NCI-H187 treated with DMSO at 0.1 percent for 48 hours (cell line): ENCODE measurements around the gene HBZ.
"Not testable (repeated sequence)": the region's sequence is repeated elsewhere in the genome, so short reads cannot be mapped to it uniquely, and the experiment has no call there.

Source experiments
- DNase-seq: peaks from one replicate; lab custom pipeline; 2025; lab: John Stamatoyannopoulos, UW

HBZ gene

DNA sequence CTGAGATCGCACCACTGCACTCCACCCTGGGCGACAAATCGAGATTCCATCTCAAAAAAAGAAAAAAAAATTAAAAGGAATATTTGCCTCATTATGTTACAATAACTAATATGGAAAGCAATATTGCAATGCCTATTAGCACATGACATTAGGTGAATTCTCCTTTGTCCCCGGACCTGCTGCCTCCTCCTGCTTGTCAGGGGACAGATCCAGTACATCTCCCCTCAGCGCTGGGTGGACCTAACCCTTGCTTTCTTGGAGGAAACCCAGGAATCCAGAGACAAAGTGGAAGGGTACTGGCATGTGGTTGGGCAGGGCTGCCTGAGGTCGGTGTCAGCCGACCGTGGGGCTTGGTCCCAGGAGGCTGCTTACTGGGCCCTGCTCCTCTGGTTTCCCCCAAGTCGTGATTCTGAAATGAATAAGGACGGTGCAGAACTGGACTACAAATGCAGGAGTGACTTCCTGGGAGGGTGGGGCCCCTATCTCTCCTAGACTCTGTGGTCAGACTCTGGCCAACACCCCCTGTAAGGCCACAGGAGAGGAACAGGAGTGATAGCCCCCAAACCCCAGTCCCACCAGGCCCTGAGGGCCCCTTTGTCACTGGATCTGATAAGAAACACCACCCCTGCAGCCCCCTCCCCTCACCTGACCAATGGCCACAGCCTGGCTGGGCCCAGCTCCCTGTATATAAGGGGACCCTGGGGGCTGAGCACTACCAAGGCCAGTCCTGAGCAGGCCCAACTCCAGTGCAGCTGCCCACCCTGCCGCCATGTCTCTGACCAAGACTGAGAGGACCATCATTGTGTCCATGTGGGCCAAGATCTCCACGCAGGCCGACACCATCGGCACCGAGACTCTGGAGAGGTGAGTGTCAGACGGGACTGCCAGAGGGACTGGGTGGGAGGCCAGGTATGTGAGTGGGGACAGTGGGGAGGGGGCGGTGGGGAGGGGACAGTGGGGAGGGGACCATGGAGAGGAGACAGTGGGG lies at the start of gene HBZ:
Gene HBZ, plus strand, starts transcription at position 504 of the 988 bp plus-strand sequence. Its CDS starts 266 bp downstream, at position 770.
- DNase-seq, result no peak

DNA sequence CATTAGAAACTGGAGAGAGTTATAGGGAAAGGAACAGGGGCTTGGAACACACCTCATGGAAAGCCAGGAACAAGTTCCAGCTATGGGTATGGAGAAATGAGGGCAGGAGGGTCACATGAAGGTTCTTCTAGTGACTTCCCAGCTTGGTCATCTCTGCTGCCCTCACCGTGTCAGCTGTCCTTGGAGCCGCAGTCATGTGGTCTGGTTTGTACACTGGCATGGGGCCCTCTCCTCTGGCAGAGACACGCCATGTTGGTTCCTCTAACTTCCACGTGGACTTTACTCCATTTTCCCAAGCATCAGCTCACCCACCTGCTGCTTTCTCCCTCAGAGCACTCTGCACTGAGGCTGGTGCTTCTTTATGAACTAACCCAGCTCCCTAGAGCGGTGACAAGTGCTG lies 48.1 kb upstream of the HBZ start:
- DNase-seq, result no peak

DNA sequence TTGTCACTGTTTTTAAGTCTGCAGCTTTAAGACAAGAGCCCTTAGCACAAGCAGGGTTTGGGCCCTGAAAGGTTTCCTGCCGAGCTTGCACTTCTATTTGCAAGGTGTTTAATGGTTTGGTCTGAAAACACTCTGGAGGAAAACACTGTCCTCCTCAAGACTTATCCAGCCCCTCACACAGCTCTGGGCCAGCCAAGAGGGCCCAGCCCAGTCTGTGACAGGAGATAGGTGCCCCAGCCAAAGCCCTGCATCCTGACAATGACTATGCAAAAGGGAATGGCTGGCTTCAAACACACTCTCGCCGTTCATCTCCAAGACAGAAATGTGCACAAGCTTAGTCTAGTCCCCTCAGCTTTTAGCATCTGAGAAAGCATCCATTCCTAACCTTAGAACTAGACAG lies 47.5 kb upstream of the HBZ start:
- no peak for DNase-seq

DNA sequence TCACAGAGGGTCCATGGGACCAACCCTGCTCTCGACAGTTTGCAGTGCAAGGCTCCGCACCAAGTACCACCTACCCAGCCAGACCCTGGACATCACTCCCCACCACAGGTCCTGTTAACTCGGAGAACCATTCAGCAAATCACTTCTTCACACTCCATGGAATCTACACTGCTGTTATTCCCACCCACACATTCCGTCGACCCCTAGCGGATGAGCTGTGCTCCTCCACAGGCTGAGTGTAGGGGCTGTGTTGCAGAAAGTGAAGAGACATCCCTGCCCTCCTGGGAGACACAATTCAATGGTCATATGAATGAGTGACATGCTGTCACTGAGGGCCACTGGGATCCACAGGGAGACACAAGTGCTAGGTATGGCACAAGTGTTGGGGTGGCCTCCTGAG lies 46.9 kb upstream of the HBZ start:
- no peak for DNase-seq

DNA sequence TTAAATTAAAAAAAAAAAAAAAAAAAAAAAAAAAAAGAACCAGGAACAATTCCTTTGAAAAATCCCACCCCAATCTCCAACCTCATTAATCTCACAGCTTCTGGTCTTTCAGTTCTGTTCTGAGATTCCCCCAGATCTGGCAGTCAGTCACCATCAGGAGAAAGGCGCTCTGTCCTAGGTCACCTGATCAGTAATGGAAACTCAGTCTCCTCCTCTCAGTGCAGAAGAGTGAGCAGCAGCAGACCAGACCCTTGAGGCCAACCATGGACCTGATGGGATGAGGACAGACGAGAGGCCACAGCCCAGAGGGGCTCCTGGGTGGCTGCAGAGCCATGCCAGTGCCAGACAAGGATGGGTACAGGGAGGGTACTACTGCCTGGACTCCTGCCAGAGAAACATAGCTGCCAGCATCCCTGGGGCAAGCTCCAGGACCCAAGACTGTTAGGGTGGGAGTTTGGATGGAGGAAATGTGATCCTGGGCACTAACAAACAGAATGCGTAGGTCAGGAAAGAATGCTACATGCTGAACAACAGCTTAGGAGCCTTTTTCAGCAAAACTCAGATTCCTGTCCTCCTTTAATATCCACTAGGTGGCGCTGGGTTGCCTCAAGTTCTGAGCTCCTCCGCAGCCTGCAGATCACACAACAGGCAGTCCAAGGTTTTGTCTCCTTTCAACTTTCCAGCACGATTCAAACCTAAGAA lies 45.7 kb upstream of the HBZ start:
- DNase-seq, result peak; percentile 49

DNA sequence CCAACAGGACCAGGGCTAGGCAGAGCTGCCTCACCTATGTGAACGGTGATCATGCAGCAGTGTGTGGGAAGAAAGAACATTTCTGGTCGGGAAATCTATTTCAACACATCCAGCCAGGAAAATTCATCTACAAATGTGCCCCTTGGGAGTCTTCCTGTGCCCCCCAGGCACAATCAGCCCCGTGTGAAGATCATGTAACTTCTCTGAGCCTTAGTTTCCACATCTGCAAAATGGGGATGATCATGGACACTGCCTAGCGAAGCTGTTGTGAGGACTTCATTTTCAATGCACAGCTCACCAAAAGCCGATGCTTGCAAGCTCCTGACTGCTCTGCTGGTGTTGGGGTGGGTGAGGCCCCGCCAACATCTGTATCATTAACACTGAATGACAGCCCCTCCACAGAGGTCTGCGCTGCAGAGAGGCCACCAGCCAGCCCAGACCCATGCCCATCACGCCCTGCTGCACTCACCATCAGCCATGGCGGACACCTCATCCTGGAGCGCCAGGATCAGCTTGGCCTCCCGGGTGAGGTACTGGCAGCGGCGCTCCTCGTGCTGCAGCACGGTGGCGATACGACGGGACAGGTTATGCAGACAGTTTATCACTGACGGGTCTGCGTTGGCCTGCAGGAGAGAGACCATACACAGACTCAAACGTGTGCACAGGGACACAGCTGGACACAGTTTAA lies 40.1 kb upstream of the HBZ start:
- DNase-seq, result no peak

DNA sequence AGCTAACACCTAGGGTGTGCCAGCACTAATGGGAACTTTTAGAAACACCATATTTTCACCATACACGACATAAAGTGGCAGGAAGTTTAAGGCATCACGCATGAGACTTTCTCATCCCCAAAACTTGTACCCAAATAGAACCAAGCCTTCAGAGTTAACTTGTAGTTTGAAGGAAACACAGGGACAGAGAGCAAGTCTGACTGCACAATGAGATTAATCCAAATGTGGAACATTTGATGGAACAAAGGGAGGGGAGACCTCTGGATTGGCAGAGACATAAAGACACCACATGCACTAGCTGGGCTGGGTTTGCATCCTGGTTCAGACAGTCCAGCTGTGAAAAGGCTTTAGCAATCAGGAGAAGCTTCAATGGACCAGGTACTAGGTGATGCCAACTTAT lies 38.1 kb upstream of the HBZ start:
- no peak for DNase-seq

DNA sequence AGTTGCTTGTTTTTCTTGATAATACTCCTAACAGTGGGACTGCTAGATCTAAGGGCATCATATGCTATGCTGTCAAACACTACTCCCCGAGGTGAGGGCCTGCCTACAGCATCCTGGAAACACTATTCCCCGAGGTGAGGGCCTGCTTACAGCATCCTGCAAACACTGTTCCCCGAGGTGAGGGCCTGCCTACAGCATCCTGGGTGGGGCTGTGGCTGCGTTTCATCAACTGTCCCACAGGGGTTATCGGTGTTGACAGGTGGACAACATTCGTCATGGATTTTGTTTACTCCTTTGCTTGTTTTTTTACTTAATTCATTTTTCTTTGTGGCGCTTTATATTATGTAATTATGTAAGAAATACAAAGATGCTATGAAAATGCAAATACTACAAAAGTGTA lies 36.4 kb upstream of the HBZ start:
- no peak for DNase-seq

DNA sequence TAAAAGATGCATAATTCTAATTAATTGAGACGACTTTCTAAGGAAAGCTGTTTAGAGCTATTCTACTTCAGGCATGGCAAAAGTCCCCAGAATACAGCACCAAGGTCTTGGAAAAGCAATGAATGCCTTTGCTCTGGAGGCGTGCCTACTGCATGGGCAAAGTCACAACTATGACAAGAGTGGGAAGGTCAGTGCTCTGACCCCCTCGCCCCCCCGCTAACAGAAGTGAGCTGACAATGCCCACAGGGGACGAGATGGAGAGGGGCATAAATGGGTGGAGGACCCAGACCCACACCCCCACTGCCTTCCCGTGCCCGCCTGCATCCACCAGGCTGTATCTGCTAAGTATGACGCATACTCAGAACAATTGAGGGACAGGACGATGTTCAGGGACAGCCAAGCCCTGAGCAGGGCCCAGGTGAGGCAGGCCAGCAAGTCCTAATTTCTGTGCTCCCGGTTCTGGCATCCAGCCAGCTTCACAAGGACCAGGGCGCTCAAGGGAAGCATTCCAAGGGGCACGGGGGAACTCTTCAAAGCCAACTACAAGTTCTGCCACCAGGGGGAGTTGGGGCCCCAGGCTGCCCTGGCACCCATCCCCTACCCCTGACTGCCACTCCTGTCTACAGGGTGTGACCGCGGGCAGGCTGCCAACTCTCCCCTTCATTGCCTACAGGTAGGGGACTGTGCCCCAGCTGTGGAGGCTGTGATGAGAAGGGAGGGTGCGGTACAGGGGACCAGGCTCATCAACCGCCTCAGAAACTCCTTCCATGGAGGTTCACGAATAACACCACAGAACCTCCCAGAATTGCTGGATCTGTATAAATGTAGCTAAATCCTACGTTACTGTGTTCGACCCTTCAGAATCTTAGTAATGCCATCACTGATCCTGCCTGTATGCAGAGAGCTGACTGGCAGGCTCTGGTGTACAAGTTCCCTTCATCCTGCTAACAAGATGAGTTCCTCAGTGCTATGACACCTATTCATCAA lies 34.8 kb upstream of the HBZ start:
- peak; percentile 28 for DNase-seq

DNA sequence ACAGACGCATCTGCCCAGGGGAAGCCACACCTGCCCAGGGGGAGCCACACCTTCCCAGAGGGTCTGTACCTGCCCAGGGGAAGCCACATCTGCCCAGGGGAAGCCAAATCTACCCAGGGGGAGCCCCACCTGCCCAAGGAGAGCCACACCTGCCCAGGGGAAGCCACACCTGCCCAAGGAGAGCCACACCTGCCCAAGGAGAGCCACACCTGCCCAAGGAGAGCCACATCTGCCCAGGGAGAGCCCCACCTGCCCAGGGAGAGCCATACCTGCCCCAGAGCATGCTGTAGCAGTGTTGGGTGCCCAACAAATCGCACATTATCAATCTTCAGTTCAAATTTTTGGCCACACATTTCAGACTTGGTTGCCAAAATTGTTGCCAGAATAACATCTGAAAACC lies 33.6 kb upstream of the HBZ start:
- no peak for DNase-seq

DNA sequence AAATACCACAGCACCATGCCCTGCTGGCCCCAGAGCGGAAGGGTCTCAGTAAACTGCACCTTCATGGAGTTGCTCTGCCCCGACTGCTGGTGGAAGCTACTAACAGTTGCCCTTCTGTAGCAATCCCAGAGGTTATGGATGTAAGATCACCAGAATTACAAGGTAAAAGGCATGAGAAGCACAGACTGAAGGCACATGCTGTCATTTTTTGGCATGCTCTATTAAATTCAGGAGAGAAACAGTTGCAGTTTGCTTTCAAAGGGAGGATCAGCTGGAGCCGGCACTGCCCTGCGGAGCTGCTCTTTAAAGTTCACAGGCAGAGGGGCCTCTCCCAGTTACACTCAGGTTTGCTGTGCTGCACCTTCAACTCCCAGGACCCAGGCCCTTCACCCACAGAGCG lies 33.1 kb upstream of the HBZ start:
- no peak for DNase-seq

DNA sequence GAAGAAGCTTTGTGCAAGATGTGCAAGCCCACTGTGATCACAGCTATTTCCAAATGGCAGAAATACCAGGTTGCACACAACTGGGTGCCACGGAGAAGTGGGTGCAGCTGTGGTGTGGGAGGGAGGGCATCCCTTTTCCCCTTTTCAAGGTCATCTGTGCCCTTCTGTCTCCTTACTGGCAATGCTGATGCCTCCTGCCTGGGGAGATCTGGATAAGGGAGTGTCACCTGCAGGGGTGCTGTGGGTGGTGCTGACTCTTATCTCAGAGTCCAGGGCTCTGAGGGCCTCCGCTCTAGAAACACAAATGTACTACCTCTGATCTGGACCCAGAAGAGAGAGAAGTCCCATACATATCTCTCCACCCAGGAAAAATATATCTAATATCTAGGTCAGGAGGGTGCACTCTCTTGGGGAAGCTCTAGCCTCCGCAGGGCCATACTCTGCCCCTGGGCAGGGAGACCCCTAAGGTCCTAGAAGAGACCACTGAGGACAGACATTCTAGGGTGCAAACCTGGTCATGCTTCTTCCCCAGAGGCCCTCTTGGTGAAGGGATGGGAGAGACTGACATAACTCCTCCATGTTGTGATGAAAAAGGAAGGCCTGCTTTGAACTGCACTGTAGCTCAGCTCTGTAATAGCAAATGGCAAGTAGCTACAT lies 32.5 kb upstream of the HBZ start:
- no peak for DNase-seq

DNA sequence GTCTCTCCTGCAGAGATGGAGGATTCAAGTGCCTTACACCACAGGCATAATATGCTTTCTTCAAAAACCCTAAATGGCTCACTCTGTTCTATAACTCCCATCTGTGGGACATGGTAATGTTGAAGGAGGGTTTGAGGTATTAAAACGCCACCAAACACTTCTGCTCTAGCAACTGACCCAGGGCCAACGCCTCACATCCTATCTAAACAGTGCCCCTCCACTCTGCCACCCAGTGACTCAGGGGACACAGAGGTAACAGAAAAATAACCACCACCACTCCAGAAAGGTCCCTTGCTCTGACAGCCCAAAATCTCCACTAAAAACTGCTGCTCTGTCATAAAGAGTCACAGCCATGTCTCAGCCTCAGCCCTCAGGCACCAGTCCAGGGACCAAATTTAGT lies 31.7 kb upstream of the HBZ start:
- DNase-seq, result no peak

DNA sequence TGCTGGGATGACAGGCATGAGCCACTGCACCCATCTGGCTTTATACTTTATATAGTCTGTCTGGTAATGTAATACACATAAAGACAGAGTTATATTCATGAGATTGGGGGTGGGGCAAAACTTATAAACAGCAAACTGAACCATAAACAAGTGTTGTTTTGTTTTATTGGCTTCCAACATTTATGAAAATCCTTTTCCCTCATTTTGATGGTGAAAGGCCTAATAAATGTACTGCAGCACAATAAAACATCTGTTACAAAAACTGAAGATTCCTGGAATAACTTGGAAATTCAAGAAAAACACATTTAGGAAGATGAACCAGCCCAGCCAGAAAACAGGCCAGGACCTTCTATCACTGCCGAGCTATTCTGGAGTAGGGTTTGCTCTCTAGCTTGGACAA lies 30.1 kb upstream of the HBZ start:
- DNase-seq, result no peak

DNA sequence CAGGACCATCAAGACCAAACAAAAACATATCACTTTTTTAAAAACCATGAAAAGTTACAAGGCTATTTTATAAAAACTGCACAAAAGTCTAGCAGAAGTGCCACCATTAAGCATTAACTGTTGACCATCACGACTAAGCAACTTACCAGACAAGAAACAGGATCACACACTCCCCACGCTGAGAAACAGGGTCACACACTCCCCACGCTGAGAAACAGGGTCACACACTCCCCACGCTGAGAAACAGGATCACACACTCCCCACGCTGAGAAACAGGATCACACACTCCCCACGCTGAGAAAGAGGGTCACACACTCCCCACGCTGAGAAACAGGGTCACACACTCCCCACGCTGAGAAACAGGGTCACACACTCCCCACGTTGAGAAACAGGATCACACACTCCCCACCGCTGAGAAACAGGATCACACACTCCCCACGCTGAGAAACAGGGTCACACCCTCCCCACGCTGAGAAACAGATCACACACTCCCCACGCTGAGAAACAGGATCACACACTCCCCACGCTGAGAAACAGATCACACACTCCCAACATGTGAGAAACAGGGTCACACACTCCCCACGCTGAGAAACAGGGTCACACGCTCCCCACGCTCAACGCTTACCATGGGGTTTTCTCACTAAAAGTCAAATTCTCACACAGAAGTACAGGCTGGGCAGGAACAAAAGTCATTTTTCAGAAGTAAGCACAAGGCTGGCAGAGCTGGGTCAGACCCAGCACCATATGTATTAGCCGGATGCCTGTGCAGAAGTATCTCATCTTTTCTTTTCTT lies 28.7 kb upstream of the HBZ start:
- DNase-seq, result not testable (repeated sequence)

DNA sequence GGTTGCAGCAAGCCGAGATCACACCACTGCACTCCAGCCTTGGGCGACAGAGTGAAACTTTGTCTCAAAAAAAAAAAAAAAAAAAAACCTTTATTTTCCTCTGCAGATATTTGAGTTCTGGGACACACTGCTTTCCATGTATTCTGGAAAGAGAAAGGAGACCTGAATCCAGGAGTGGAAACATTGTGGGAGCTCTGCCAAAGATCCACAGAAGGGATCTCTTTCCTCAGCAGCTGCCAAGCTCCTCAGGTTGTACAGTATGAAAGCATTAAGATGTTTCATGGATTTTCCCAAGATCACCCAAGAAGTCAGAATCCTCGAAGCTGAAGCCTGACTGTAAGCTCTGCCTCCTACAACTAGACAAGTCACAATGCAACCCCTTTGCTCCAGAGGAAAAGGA lies 27.4 kb upstream of the HBZ start:
- DNase-seq, result no peak

DNA sequence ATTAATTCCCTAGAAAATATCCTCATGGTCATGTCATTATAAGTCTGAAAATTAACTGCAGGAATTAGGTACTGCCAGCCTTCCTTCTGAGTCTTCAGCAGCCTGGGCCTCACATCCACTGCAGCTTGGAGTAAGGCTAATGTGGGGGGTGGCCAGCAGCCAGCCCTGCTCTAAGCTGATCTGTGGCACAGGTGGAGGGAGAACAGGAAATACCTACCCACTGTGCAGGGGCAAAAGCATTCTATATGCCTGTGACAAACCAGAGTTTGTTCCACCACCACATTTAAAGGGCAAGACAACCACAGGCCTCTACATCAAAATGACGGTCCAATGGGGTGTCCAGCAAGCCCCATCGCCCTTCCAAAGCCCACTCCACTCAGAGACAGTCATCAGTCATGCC lies 23.4 kb upstream of the HBZ start:
- DNase-seq, result no peak

DNA sequence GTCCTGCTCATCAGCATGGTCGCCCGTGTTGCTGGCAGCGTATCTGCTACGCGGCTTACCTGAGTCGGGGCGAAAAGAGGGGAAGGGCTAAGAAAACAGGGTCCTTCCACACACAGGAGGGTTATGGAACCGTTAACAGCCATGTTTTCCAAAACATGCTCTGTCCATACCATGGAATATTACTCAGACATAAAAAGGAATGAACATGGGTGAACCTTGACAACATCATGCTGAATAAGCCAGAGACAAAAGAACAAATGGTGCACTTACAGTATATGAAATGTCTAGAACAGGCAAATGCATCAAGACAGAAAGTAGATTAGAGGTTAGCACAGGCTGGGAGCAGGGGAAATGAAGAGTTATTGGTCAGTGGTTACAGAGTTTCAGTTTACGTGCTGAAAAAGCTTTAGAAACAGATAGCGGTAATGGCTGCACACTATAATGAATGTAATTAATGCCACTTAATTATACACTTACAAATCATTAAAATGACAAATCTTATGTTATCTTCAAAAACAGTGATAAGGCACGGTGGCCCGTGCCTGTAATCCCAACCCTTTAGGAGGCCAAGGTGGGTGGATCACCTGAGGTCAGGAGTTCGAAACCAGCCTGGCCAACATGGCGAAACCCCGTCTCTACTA lies 21.8 kb upstream of the HBZ start:
- DNase-seq, result no peak

DNA sequence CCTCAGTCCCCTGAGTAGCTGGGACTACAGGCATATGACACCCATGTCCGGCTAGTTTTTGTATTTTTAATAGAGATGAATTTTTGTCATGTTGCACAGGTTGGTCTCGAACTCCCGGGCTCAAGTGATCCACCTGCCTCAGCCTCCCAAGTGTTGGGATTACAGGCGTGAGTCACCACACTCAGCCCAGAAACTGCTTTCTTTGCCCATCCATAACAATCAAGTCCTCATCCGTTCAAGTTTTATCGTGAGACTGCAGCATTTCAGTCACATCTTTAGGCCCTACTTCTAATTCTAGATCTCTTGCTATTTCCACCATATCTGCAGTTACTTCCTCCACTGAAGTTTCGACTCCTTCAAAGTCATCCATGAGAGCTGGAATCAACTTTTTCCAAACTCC lies 20.3 kb upstream of the HBZ start:
- no peak for DNase-seq

DNA sequence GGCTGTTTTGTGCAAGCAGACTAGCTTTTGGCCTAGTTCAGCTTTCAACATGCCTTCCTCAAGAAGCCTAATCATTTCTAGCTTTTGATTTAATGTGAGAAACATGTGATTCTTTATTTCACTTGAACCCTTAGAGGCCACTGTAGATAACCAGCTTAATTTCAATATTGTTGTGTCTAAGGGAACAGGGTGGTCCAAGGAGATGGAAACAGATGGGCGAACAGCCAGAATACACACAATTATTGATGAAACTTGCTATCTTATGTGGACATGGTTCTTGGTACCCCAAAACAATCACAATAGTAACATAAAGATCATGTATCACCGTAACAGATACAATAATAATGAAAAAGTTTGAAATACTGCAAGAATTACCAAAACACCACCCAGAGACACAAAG lies 18.7 kb upstream of the HBZ start:
- DNase-seq, result no peak
